DOHH2 (cell line): ENCODE results near the gene PDCD10.

ENCODE experiments used
- H3F3A ChIP-seq: fragments of 200-600 bp; sonication (generic), shearing (Covaris generic); 2 replicates; pipeline ENCODE4 v1.6.0; 2016; ENCODE audit warnings: antibody characterized with exemption, mild to moderate bottlenecking; ENCODE audit not compliant: control insufficient read depth, insufficient read depth
- H3K27ac ChIP-seq: fragments of 200-600 bp; sonication (generic); 2 replicates; pipeline ENCODE4 v1.5.1; 2014; ENCODE audit warnings: low read depth, mild to moderate bottlenecking, low read length, moderate library complexity
- H3K27me3 ChIP-seq: fragments of 200-600 bp; sonication (generic); 2 replicates; pipeline ENCODE4 v1.6.1; 2014; ENCODE audit warnings: mild to moderate bottlenecking, low read length, mixed read lengths; ENCODE audit not compliant: control insufficient read depth
- H3K36me3 ChIP-seq: fragments of 200-600 bp; sonication (generic); 2 replicates; pipeline ENCODE4 v1.6.1; 2014; ENCODE audit warnings: mild to moderate bottlenecking, low read length, moderate library complexity, mixed read lengths; ENCODE audit not compliant: control insufficient read depth
- H3K4me1 ChIP-seq: fragments of 200-600 bp; sonication (generic); 2 replicates; pipeline ENCODE4 v1.6.1; 2014; ENCODE audit warnings: mild to moderate bottlenecking, low read length, mixed read lengths; ENCODE audit not compliant: control insufficient read depth
- H3K4me2 ChIP-seq: fragments of 200-600 bp; sonication (generic); 2 replicates; pipeline ENCODE4 v1.6.0; 2014; ENCODE audit warnings: mild to moderate bottlenecking, low read length, moderate library complexity
- H3K4me3 ChIP-seq: fragments of 200-600 bp; sonication (generic); 2 replicates; pipeline ENCODE4 v1.5.1; 2014; ENCODE audit warnings: mild to moderate bottlenecking, low read length, mixed read lengths
- H3K79me2 ChIP-seq: fragments of 200-600 bp; sonication (generic); 2 replicates; pipeline ENCODE4 v1.6.1; 2014; ENCODE audit warnings: mild to moderate bottlenecking, low read length, mixed read lengths; ENCODE audit not compliant: control insufficient read depth
- H3K9me2 ChIP-seq: fragments of 200-600 bp; sonication (generic); replicated peaks from 2 replicates; pipeline ENCODE4 v1.6.1; 2014; ENCODE audit warnings: mild to moderate bottlenecking, low read length, mixed read lengths; ENCODE audit not compliant: control insufficient read depth
- H3K9me3 ChIP-seq: fragments of 200-600 bp; sonication (generic); 2 replicates; pipeline ENCODE4 v1.6.1; 2014; ENCODE audit warnings: antibody characterized with exemption, low read length, mixed read lengths; ENCODE audit not compliant: control insufficient read depth, insufficient read depth
- H4K20me1 ChIP-seq: fragments of 200-600 bp; sonication (generic); 2 replicates; pipeline ENCODE4 v1.6.0; 2014; ENCODE audit warnings: low read depth, mild to moderate bottlenecking, antibody characterized with exemption, low read length, moderate library complexity; ENCODE audit not compliant: control insufficient read depth, insufficient read depth
- CTCF ChIP-seq: fragments of 200-600 bp; sonication (generic); IDR thresholded peaks from one replicate; pipeline ENCODE4 v1.5.1; 2014; ENCODE audit warnings: antibody characterized with exemption, mild to moderate bottlenecking, low read depth, low read length; ENCODE audit not compliant: poor library complexity, severe bottlenecking
- EZH2phosphoT487 ChIP-seq: fragments of 200-600 bp; sonication (generic); IDR thresholded peaks from 2 replicates; pipeline ENCODE4 v1.6.1; 2017; ENCODE audit warnings: borderline replicate concordance, mild to moderate bottlenecking, antibody characterized with exemption, low read length, moderate library complexity, mixed read lengths

Gene PDCD10

GRCh38 chr3:167728632-167729323, 5.9 kb downstream of the PDCD10 start:
- Histone ChIP-seq H3K27ac (no peak overlapping the region), H3K4me2 (no peak overlapping the region), H3K4me1 (peaks cover 23% of the 10 kb centered on the region)

GRCh38 chr3:167728176-167728575, 6.5 kb downstream of the PDCD10 start:
- H3K9me2 ChIP-seq, result no peaks in the 10 kb centered on the region

More at GRCh38 chr3:167728632-167729323, 5.9 kb downstream of the PDCD10 start:
- no peaks in the 10 kb centered on the region for H3K9me3 ChIP-seq
- H3K36me3 ChIP-seq, result peaks cover 30% of the 10 kb centered on the region
- no peak overlapping the region for H3K4me3 ChIP-seq
- no peaks in the 10 kb centered on the region for H3K9me2 ChIP-seq
- peaks cover 99% of the 10 kb centered on the region for H3K79me2 ChIP-seq
- peaks cover 28% of the 10 kb centered on the region; the same call in 1 of the 2 replicates for H4K20me1 ChIP-seq
- H3K27me3 ChIP-seq, result no peaks in the 10 kb centered on the region
- no peaks in the 10 kb centered on the region for H3F3A ChIP-seq
- TF ChIP-seq EZH2phosphoT487 (no peak), CTCF (no peak)

GRCh38 chr3:167723872-167724271, 10.8 kb downstream of the PDCD10 start:
- Histone ChIP-seq H4K20me1 (peaks cover 13% of the 10 kb centered on the region; the same call in 1 of the 2 replicates), H3K79me2 (peaks cover 82% of the 10 kb centered on the region), H3K27ac (no peak overlapping the region), H3K4me1 (no peaks in the 10 kb centered on the region), H3F3A (no peaks in the 10 kb centered on the region), H3K9me3 (no peaks in the 10 kb centered on the region), H3K4me3 (no peak overlapping the region), H3K4me2 (no peak overlapping the region), H3K36me3 (peaks cover 47% of the 10 kb centered on the region), H3K27me3 (no peaks in the 10 kb centered on the region), H3K9me2 (no peaks in the 10 kb centered on the region)
- no peak for TF ChIP-seq CTCF
- no peak for TF ChIP-seq EZH2phosphoT487

More at GRCh38 chr3:167728176-167728575, 6.5 kb downstream of the PDCD10 start:
- Histone ChIP-seq H3K79me2 (peaks cover 99% of the 10 kb centered on the region), H3K27ac (no peak overlapping the region), H3K36me3 (peaks cover 34% of the 10 kb centered on the region), H3K9me3 (no peaks in the 10 kb centered on the region), H3F3A (no peaks in the 10 kb centered on the region), H3K4me2 (no peak overlapping the region), H3K27me3 (no peaks in the 10 kb centered on the region), H3K4me3 (no peak overlapping the region), H3K4me1 (peaks cover 19% of the 10 kb centered on the region), H4K20me1 (peaks cover 28% of the 10 kb centered on the region; the same call in 1 of the 2 replicates)
- TF ChIP-seq CTCF, result no peak
